ENCODE results near the gene RAP1GAP. TPM values are rescaled to one million over a fixed set of nuclear protein-coding genes. Genes with fewer than 3 reads are reported as not detected.

The RAP1GAP gene
- total and polyA plus RNA-seq, 9 of the 15 experiments (the other 6 are each of a cell fraction or from before 2014, with no cell fraction given) = 0.29 to 30.2 (median 19.2) TPM

GRCh38 chr1:21702780-21703179, 33.6 kb upstream of the RAP1GAP start (continued):
- TF ChIP-seq JUND (IDR thresholded peaks at IDR 0.05; ENCODE audit: borderline replicate concordance, low read depth, low read length) (no peak), JUND (tag; IDR thresholded peaks at IDR 0.05; ENCODE audit: borderline replicate concordance, low read depth, low read length) (no peak), L3MBTL2 (IDR thresholded peaks at IDR 0.05) (peak; percentile 45), SMAD4 (CRISPR knock-in tag; conservative IDR thresholded peaks at IDR 0.05) (peak; percentile 80), ZNF184 (CRISPR knock-in tag; IDR thresholded peaks at IDR 0.05) (no peak), SRSF1 (IDR thresholded peaks at IDR 0.05; ENCODE audit: low read depth, low read length) (no peak), ATF3 (IDR thresholded peaks at IDR 0.05) (peak; percentile 20; the same call in 1 of the 2 replicates), ATF3 (CRISPR knock-in tag; conservative IDR thresholded peaks at IDR 0.05) (no peak), HINFP (tag; conservative IDR thresholded peaks at IDR 0.05; ENCODE audit: low read depth) (no peak), BRD9 (IDR thresholded peaks at IDR 0.05; ENCODE audit: low read depth, partially characterized antibody) (no peak), ESRRA (IDR thresholded peaks at IDR 0.05; ENCODE audit: borderline replicate concordance, low read depth) (peak; percentile 57), PKNOX1 (IDR thresholded peaks at IDR 0.05) (peak; percentile 50; the same call in 1 of the 2 replicates), SOX6 (IDR thresholded peaks at IDR 0.05) (peak; percentile 39; the same call in 1 of the 2 replicates), OTX1 (CRISPR knock-in tag; IDR thresholded peaks at IDR 0.05) (no peak)

Data from K562 (cell line).